Keratinocyte (primary cell): ENCODE data around the gene OPTC. TPM values are rescaled to one million over a fixed set of nuclear protein-coding genes. Genes with fewer than 3 reads are reported as not detected.

Source experiments
- DNase-seq: peaks from one replicate; pipeline ENCODE4 v3.0.0-alpha.2; 2011; ENCODE audit warnings: low read depth, missing footprints, low spot score
- FAIRE-seq: peaks from 2 replicates; lab custom pipeline; 2011; peaks lifted over from hg19 to GRCh38; lab: Jason Lieb, UNC
- H2AFZ ChIP-seq: 2 replicates; pipeline ENCODE4 v1.6.0; 2012; ENCODE audit warnings: low read length, control low read depth, inconsistent platforms; ENCODE audit not compliant: control insufficient read depth
- H3K27ac ChIP-seq: 2 replicates; pipeline ENCODE4 v1.5.1; 2011; ENCODE audit warnings: low read length; ENCODE audit not compliant: control insufficient read depth, insufficient read depth
- H3K27me3 ChIP-seq: 3 replicates; pipeline ENCODE4 v1.6.0; 2011; ENCODE audit warnings: low read length; ENCODE audit not compliant: control insufficient read depth, insufficient read depth; ENCODE audit errors: extremely low read depth
- H3K36me3 ChIP-seq, 2 experiments: 2 replicates in 1 of 2; 3 replicates in 1 of 2; pipeline ENCODE4 v1.5.1; 2011; ENCODE audit warnings: low read length in 2 of 2, mild to moderate bottlenecking in 1 of 2; ENCODE audit not compliant: control insufficient read depth in 2 of 2, insufficient read depth in 2 of 2; ENCODE audit errors: extremely low read depth in 1 of 2
- H3K4me1 ChIP-seq: 3 replicates; pipeline ENCODE4 v1.5.1; 2011; ENCODE audit warnings: low read length; ENCODE audit not compliant: control insufficient read depth, insufficient read depth; ENCODE audit errors: extremely low read depth
- H3K4me2 ChIP-seq: 3 replicates; pipeline ENCODE4 v1.6.0; 2011; ENCODE audit warnings: low read depth, low read length; ENCODE audit not compliant: control insufficient read depth, insufficient read depth; ENCODE audit errors: extremely low read depth
- H3K4me3 ChIP-seq, 3 experiments: fragments of 200-600 bp in 1 of 3; sonication (generic) in 1 of 3; 2 replicates in 2 of 3; 3 replicates in 1 of 3; pipeline ENCODE4 v1.5.1; 2011 to 2016; ENCODE audit warnings: low read length in 3 of 3, mild to moderate bottlenecking in 3 of 3, control low read depth in 2 of 3, inconsistent platforms in 1 of 3, low read depth in 1 of 3, mixed read lengths in 1 of 3, mixed run types in 1 of 3, moderate library complexity in 1 of 3; ENCODE audit not compliant: control insufficient read depth in 2 of 3, insufficient read depth in 2 of 3; ENCODE audit errors: extremely low read depth in 1 of 3
- H3K79me2 ChIP-seq: 2 replicates; pipeline ENCODE4 v1.6.0; 2012; ENCODE audit warnings: low read length; ENCODE audit not compliant: control insufficient read depth, insufficient read depth
- H3K9ac ChIP-seq: 3 replicates; pipeline ENCODE4 v1.6.0; 2011; ENCODE audit warnings: low read length; ENCODE audit not compliant: control insufficient read depth, insufficient read depth; ENCODE audit errors: extremely low read depth
- H3K9me1 ChIP-seq: 3 replicates; pipeline ENCODE4 v1.6.0; 2011; ENCODE audit warnings: low read length; ENCODE audit not compliant: control insufficient read depth, insufficient read depth; ENCODE audit errors: extremely low read depth
- H3K9me3 ChIP-seq: 2 replicates; pipeline ENCODE4 v1.5.1; 2012; ENCODE audit warnings: low read depth, low read length; ENCODE audit not compliant: control insufficient read depth
- H4K20me1 ChIP-seq: 3 replicates; pipeline ENCODE4 v1.6.0; 2011; ENCODE audit warnings: low read length; ENCODE audit not compliant: control insufficient read depth, insufficient read depth; ENCODE audit errors: extremely low read depth
- CTCF ChIP-seq, 3 experiments: IDR thresholded peaks in 1 of 3; conservative IDR thresholded peaks in 1 of 3; optimal IDR thresholded peaks in 1 of 3; 2 replicates in 2 of 3; 3 replicates in 1 of 3; pipeline versions ENCODE3 to v1.5.1; 2011; ENCODE audit warnings: low read length in 3 of 3, mild to moderate bottlenecking in 3 of 3, moderate library complexity in 2 of 3, control low read depth in 1 of 3, inconsistent platforms in 1 of 3; ENCODE audit not compliant: insufficient read depth in 2 of 3; ENCODE audit errors: extremely low read depth in 1 of 3
- EZH2 ChIP-seq: IDR thresholded peaks from one replicate; pipeline ENCODE4 v1.6.1; 2012; ENCODE audit warnings: inconsistent platforms, mild to moderate bottlenecking, low read length, moderate library complexity
- dilution Hi-C: fragments of 300-500 bp; cut with MboI; formaldehyde crosslinking; loops from one replicate; pipeline ENCODE4 v1.7.0; 2020; ENCODE audit warnings: low sequenced_read_pairs; ENCODE audit not compliant: extremely low pct_ligation_motif_present
- polyA plus RNA-seq, 5 experiments: library from polyadenylated mRNA; depleted of rRNA in 3 of 5; stranded (reverse) in 3 of 5; stranded (forward) in 1 of 5; unstranded in 1 of 5; fragments of >200 nt; gene quantifications; 1 replicate in 1 of 5; 2 replicates in 3 of 5; 3 replicates in 1 of 5; pipeline versions ENCODE4 v1.2.1 to v1.2.3, GENCODE V29; 2011 to 2012; ENCODE audit warnings: missing spikeins in 2 of 5, low read depth in 1 of 5, low replicate concordance in 1 of 5

OPTC gene
- polyA plus RNA-seq, 1 donor (not counting 4 experiments of a cell fraction or from before 2014, with no cell fraction given): not detected

GRCh38 chr1:203518541-203518940, 24.6 kb downstream of the OPTC start:
- no peak overlapping the region for H3K27ac ChIP-seq
- no peaks in the 10 kb centered on the region for H3K27me3 ChIP-seq
- FAIRE-seq: no peak
- no peak for TF ChIP-seq CTCF (optimal IDR thresholded peaks at IDR 0.05 in 1 of 3, IDR thresholded peaks at IDR 0.05 in 1 of 3, conservative IDR thresholded peaks at IDR 0.05 in 1 of 3; ENCODE audit: extremely low read depth in 1 of 3, insufficient read depth in 2 of 3, low read length in 3 of 3)
- no peak for TF ChIP-seq EZH2
- no peaks in the 10 kb centered on the region for H3K9me1 ChIP-seq
- no peaks in the 10 kb centered on the region for H4K20me1 ChIP-seq
- no peaks in the 10 kb centered on the region for H3K9me3 ChIP-seq
- no peaks in the 10 kb centered on the region for H3K79me2 ChIP-seq
- no peaks in the 10 kb centered on the region for H3K36me3 ChIP-seq
- no peak overlapping the region for H3K9ac ChIP-seq
- dilution Hi-C loops: no loop called here
- no peak overlapping the region for H3K4me3 ChIP-seq
- no peak overlapping the region for H3K4me2 ChIP-seq
- DNase-seq: no peak
- H3K4me1 ChIP-seq: peaks cover 44% of the 10 kb centered on the region
- no peak overlapping the region for H2AFZ ChIP-seq

- Histone ChIP-seq H2AFZ (no peak overlapping the region), H4K20me1 (no peaks in the 10 kb centered on the region), H3K9me3 (no peaks in the 10 kb centered on the region), H3K27me3 (no peaks in the 10 kb centered on the region), H3K9me1 (no peaks in the 10 kb centered on the region), H3K27ac (no peak overlapping the region), H3K9ac (no peak overlapping the region), H3K4me3 (no peak overlapping the region), H3K36me3 (no peaks in the 10 kb centered on the region), H3K79me2 (no peaks in the 10 kb centered on the region), H3K4me2 (no peak overlapping the region), H3K4me1 (peaks cover 38% of the 10 kb centered on the region)
- FAIRE-seq: peak; percentile 86
- DNase-seq: no peak
- TF ChIP-seq CTCF (optimal IDR thresholded peaks at IDR 0.05 in 1 of 3, IDR thresholded peaks at IDR 0.05 in 1 of 3, conservative IDR thresholded peaks at IDR 0.05 in 1 of 3; ENCODE audit: extremely low read depth in 1 of 3, insufficient read depth in 2 of 3, low read length in 3 of 3): no peak
- no peak for TF ChIP-seq EZH2
- dilution Hi-C loops: no loop called here
These were observed 25.3 kb downstream of the OPTC start for GRCh38 chr1:203519053-203519840.
